T-helper 1 cell treated with Interleukin-12 subunit alpha and Interleukin-12 subunit beta and Interleukin-4 antibody, amounts not matched to agents 30 μg/mL and 1 μg/mL, for 36 hours (primary cell): ENCODE data around the gene ERBB4.

Experiments
- H3K27ac Mint-ChIP-seq: one replicate; pipeline ENCODE4 v1.8.0; 2021; ENCODE audit warnings: mild to moderate bottlenecking, mixed read lengths
- H3K27me3 Mint-ChIP-seq: one replicate; pipeline ENCODE4 v1.8.0; 2021; ENCODE audit warnings: low read depth, mixed read lengths
- H3K36me3 Mint-ChIP-seq: one replicate; pipeline ENCODE4 v1.8.0; 2021; ENCODE audit warnings: low read depth, mixed read lengths
- H3K4me1 Mint-ChIP-seq: one replicate; pipeline ENCODE4 v1.8.0; 2021; ENCODE audit warnings: low read depth, mixed read lengths
- H3K4me3 Mint-ChIP-seq: one replicate; pipeline ENCODE4 v1.8.0; 2021; ENCODE audit warnings: mild to moderate bottlenecking, moderate library complexity, mixed read lengths
- H3K9me3 Mint-ChIP-seq: one replicate; pipeline ENCODE4 v1.8.0; 2021; ENCODE audit warnings: mixed read lengths

ERBB4 gene

DNA sequence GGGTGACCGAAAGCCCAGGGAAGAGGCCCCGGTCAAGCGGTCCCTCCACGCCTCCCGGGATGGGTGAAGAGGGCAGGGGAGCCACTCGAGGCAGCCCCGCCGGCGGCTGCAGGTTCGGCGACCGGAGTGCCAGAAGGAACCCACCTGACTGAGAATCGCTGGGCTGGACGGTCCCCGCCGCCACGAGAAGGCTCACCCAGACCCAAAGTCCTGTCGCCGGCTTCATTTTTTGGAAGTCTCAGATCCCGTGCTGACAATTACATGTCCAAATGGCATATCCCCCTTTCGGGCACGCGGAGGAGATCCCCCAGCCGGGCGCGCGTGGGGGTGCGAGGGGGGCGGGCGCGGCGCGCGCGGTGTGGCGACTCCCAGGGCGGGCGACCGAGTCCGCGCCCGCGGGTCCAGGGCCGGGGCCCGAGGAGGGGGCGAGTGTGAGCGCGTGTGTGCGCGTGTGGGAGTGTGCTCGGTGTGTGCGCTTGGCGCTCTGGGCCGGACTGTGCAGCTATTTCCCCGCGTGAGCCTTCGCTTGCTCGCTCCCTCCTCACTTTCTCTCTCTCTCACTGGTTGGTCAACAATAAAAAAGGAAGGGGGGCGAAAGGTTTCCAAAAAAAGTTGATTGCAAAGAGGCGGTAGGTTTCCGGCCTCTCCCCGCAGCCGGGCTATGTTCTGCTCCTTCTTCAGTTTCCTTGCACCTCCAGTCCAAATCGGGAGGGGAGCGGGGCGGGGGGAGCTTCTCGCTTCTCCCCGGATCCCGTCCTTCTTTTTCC is at the start of gene ERBB4:
TSS of gene ERBB4 (minus strand) at position 498 of the 767 bp plus-strand sequence. CDS start at position 226, 272 bp downstream.
- H3K27ac Mint-ChIP-seq: no peak within 1 kb of the TSS
- no peaks in the 10 kb centered on the region for H3K9me3 Mint-ChIP-seq
- no peaks in the 10 kb centered on the region for H3K36me3 Mint-ChIP-seq
- no peak within 1 kb of the TSS for H3K4me3 Mint-ChIP-seq
- H3K4me1 Mint-ChIP-seq: peaks cover 2% of the 10 kb centered on the region
- peaks cover 72% of the 10 kb centered on the region for H3K27me3 Mint-ChIP-seq

DNA sequence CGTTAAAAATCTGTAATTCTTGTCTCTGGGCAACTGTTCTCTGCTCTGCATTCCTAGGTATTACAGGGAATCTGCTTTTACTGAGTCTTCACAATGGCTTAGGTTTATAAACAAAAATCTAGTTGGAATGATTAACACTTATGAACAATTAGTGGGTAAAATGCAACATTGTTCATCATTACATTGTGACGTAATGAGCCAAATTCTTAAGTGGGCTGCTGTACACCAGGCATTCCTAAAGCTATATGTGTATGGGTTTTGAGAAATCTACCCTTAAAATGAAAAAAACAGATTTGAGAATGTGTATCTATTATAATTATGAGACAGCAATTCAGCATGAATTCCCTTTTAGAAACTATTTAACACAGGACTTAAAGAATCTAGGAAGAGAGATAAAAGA is 41.5 kb upstream of the ERBB4 start:
- H3K4me3 Mint-ChIP-seq: no peak overlapping the region

DNA sequence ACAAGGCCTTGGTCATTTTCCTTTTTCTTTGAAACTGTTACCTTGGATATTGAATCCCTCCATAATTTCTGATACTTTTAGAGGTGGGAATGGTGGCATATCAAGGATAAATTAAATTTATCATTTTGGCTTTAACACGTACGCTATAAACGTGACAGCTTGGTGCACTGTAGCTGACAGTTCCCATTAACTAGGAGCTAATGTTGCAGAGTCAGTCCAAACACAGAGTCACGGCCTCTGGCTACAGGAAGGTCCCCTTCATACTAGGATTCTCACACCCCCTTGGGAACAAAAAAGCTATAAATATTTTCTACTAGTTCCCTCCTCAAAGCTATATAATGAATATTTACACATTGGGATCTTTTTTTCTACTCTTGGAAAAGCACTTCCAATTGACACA is 17.7 kb upstream of the ERBB4 start:
- no peak overlapping the region for H3K4me3 Mint-ChIP-seq
- H3K27ac Mint-ChIP-seq: no peak overlapping the region
- H3K9me3 Mint-ChIP-seq: no peaks in the 10 kb centered on the region
- H3K36me3 Mint-ChIP-seq: no peaks in the 10 kb centered on the region
- H3K27me3 Mint-ChIP-seq: no peaks in the 10 kb centered on the region
- H3K4me1 Mint-ChIP-seq: no peaks in the 10 kb centered on the region

More for the DNA sequence above, 41.5 kb upstream of the ERBB4 start:
- no peaks in the 10 kb centered on the region for H3K4me1 Mint-ChIP-seq
- no peaks in the 10 kb centered on the region for H3K27me3 Mint-ChIP-seq
- H3K36me3 Mint-ChIP-seq: no peaks in the 10 kb centered on the region
- no peak overlapping the region for H3K27ac Mint-ChIP-seq
- no peaks in the 10 kb centered on the region for H3K9me3 Mint-ChIP-seq

GRCh38 chr2:212554233-212554632 is 15.6 kb upstream of the ERBB4 start:
- no peak overlapping the region for H3K4me3 Mint-ChIP-seq
- no peaks in the 10 kb centered on the region for H3K36me3 Mint-ChIP-seq
- H3K27me3 Mint-ChIP-seq: no peaks in the 10 kb centered on the region
- no peaks in the 10 kb centered on the region for H3K9me3 Mint-ChIP-seq
- no peaks in the 10 kb centered on the region for H3K4me1 Mint-ChIP-seq
- no peak overlapping the region for H3K27ac Mint-ChIP-seq

GRCh38 chr2:212549941-212550340 is 11.3 kb upstream of the ERBB4 start:
- Mint-ChIP-seq H3K4me3 (no peak overlapping the region), H3K4me1 (no peaks in the 10 kb centered on the region), H3K27me3 (no peaks in the 10 kb centered on the region), H3K36me3 (no peaks in the 10 kb centered on the region), H3K27ac (no peak overlapping the region), H3K9me3 (no peaks in the 10 kb centered on the region)

- H3K27me3 Mint-ChIP-seq: no peaks in the 10 kb centered on the region
- no peak overlapping the region for H3K4me3 Mint-ChIP-seq
- H3K36me3 Mint-ChIP-seq: no peaks in the 10 kb centered on the region
- H3K9me3 Mint-ChIP-seq: no peaks in the 10 kb centered on the region
- no peak overlapping the region for H3K27ac Mint-ChIP-seq
- no peaks in the 10 kb centered on the region for H3K4me1 Mint-ChIP-seq
Observed at GRCh38 chr2:212549463-212549862, 10.9 kb upstream of the ERBB4 start.

DNA sequence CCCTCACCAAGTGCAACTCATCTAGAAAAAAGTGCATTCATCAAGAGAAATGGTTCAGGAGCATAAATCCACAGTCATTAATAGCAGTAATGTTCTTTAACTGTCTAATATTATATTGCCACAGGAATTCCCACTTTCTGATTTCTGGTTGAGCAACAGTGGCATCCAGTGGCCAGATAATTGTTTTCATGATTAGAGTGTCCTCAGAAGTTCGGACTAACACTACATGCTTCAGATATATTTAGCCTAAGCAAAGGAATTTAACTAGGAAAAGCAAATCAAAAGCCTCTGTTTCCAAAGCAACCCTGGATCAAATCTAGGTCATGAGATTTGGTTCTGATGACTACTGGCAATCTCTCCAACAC is 9.8 kb upstream of the ERBB4 start:
- no peaks in the 10 kb centered on the region for H3K36me3 Mint-ChIP-seq
- H3K4me3 Mint-ChIP-seq: no peak overlapping the region
- H3K27ac Mint-ChIP-seq: no peak overlapping the region
- H3K27me3 Mint-ChIP-seq: no peaks in the 10 kb centered on the region
- H3K9me3 Mint-ChIP-seq: no peaks in the 10 kb centered on the region
- H3K4me1 Mint-ChIP-seq: no peaks in the 10 kb centered on the region

DNA sequence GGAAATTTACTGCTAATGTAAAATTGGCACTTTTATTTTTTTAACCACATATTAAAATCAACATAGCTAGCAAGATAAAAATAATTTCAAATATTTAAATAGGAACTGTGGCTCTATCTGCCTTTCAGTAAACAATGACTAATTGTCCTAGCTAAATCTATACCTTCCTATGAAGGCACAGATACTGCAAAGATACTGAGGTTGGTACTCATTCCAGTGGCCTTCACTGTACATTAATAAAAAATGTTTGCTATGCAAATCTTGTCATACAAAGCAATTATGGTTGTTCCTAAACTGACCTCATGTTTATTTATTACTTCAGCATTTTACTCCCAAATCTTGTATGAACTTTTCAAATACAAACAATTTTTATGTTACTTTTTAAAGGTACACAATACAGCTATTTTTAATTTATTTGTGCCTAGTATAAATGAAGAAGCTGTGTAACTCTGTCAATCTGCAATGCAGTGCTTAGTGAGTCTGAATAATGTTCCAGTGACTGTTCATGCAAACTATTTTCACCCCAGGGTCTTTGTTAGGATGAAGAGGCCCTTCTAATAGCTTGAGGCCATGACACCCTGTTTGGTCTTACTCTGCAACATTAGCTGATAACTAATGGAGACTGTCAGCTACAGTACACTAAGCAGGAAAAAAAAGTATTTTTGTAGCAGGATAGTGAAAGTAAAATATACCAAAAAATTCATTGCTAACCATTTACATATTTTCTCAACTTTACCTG is 9.3 kb upstream of the ERBB4 start:
- Mint-ChIP-seq H3K4me1 (no peaks in the 10 kb centered on the region), H3K9me3 (no peaks in the 10 kb centered on the region)

GRCh38 chr2:212546669-212547068 is 8.1 kb upstream of the ERBB4 start:
- Mint-ChIP-seq H3K9me3 (no peaks in the 10 kb centered on the region), H3K4me3 (no peak overlapping the region), H3K27ac (no peak overlapping the region), H3K27me3 (peaks cover 9% of the 10 kb centered on the region), H3K36me3 (no peaks in the 10 kb centered on the region), H3K4me1 (no peaks in the 10 kb centered on the region)

More for the DNA sequence above, 9.3 kb upstream of the ERBB4 start:
- H3K36me3 Mint-ChIP-seq: no peaks in the 10 kb centered on the region
- H3K4me3 Mint-ChIP-seq: no peak overlapping the region
- H3K27ac Mint-ChIP-seq: no peak overlapping the region
- no peaks in the 10 kb centered on the region for H3K27me3 Mint-ChIP-seq

DNA sequence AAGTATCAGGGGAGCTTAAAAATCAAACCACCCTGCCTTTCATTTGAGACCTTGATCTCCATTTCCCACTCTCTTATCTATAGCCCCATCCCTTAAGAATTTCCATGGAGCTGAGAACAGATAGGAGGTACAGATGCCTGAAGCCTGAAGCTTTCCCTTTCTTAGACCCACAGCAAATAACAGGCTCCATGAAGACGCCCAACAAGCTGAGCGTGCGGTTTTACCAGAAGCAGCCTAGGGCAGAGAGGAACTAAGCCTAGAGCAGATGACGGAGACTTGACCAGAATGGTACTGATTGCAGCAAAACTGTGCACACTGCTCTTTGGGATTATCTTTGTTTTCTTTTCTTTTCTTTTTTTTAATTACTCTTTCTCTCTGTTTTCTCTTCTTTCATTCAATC is 1.7 kb upstream of the ERBB4 start:
- no peaks in the 10 kb centered on the region for H3K36me3 Mint-ChIP-seq
- H3K27ac Mint-ChIP-seq: no peak overlapping the region
- H3K4me1 Mint-ChIP-seq: peaks cover 2% of the 10 kb centered on the region
- no peaks in the 10 kb centered on the region for H3K9me3 Mint-ChIP-seq
- peaks cover 63% of the 10 kb centered on the region for H3K27me3 Mint-ChIP-seq
- H3K4me3 Mint-ChIP-seq: no peak overlapping the region

DNA sequence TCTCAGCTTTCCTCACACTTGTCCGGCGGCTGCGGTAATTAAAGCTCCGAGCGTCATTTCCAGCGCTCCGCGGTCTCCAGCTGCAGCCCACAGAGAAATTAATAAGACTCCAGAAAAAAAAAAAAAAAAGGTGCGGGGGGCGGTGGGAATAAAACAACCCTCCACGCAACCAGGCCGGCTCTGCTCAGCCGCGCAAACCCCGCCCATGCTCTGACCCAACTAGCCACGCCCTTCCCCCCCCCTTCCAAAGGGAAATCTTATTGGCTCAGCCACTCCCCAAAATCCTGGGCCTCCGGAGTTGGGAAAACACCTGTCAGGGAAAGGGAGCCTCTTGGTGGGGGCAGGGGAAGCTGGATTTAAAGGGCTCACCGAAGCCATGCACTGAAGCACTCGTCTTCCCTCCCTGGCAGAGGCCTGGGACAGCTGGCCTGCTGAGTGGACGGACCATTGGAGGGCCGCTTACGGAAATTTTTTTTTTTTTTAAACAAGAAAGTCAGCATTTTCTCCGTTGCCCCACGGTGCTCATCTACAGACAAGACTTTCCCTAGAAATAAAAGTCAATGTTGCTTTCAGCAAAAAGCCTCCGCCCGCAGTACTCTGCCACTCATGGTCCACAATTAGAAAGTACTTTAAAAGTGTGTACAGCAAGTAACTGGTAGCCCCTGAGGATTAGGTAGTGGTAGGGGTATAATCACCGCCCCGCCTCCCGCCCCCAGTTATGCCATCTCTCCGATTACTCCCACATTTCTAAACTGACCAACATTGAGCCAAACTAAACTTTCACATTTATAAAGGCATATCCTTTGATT is 674 bp upstream of the ERBB4 start:
- H3K27me3 Mint-ChIP-seq: peaks cover 69% of the 10 kb centered on the region
- H3K9me3 Mint-ChIP-seq: no peaks in the 10 kb centered on the region
- no peak overlapping the region for H3K4me3 Mint-ChIP-seq
- no peaks in the 10 kb centered on the region for H3K36me3 Mint-ChIP-seq
- H3K4me1 Mint-ChIP-seq: peaks cover 2% of the 10 kb centered on the region
- H3K27ac Mint-ChIP-seq: no peak overlapping the region

DNA sequence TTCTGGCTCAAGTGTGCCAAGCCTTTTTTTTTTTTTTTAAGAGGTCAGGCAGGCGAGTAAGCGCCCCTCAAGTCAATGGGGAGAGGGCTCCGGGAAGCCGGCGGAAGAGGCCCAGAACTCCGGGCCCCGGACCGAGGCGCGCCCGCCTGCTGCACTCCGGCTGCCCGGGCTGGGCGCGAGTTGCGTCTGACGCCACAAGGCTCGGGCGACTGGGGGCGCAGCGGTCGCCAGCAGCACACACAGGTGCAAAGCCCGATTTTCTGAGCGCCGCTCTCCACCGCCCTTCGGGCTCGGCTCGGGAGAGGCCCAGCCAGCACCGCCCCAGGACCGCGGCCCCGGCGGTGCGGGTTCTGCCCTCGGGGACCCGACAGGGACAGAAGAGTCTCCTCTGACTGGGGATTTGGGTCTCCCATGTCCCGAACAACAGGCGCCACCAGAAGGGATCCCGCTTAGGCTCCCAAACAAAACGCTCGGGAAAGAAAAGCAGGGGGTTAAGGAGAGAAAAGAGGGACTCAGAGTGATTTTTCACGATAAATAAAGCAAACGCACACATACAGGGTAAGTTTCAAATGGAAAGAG is 787 bp downstream of the ERBB4 start:
- H3K27me3 Mint-ChIP-seq: peaks cover 72% of the 10 kb centered on the region
- no peaks in the 10 kb centered on the region for H3K9me3 Mint-ChIP-seq
- no peaks in the 10 kb centered on the region for H3K36me3 Mint-ChIP-seq
- no peak overlapping the region for H3K4me3 Mint-ChIP-seq
- no peak overlapping the region for H3K27ac Mint-ChIP-seq
- H3K4me1 Mint-ChIP-seq: peaks cover 2% of the 10 kb centered on the region

- Mint-ChIP-seq H3K9me3 (no peaks in the 10 kb centered on the region), H3K36me3 (no peaks in the 10 kb centered on the region), H3K27me3 (peaks cover 64% of the 10 kb centered on the region), H3K27ac (no peak overlapping the region), H3K4me3 (no peak overlapping the region), H3K4me1 (peaks cover 2% of the 10 kb centered on the region)
Observed at GRCh38 chr2:212536817-212537725, 1.5 kb downstream of the ERBB4 start.
